IPS DF 6.9 (cell line): Measurements from ENCODE around the gene WDFY2.
A peak's percentile ranks its signal among the peaks of the same experiment; 100 is the strongest.

Source experiments
- DNase-seq: peaks from one replicate; pipeline ENCODE4 v3.0.0-alpha.2; 2013; ENCODE audit warnings: low read depth, low spot score
- H3K27ac ChIP-seq: one replicate; pipeline ENCODE4 v1.5.1; 2013; ENCODE audit warnings: low read length, control low read depth
- H3K27me3 ChIP-seq: 2 replicates; pipeline ENCODE4 v1.6.1; 2013; ENCODE audit warnings: mild to moderate bottlenecking, low read length; ENCODE audit not compliant: control insufficient read depth, insufficient read depth
- H3K36me3 ChIP-seq: 2 replicates; pipeline ENCODE4 v1.6.1; 2013; ENCODE audit warnings: low read length; ENCODE audit not compliant: control insufficient read depth, insufficient read depth
- H3K4me1 ChIP-seq: 2 replicates; pipeline ENCODE4 v1.6.1; 2013; ENCODE audit warnings: low read length; ENCODE audit not compliant: control insufficient read depth, insufficient read depth
- H3K4me3 ChIP-seq: 2 replicates; pipeline ENCODE4 v1.5.1; 2013; ENCODE audit warnings: mild to moderate bottlenecking, low read length
- H3K9me3 ChIP-seq: 2 replicates; pipeline ENCODE4 v1.6.1; 2013; ENCODE audit warnings: low read length, inconsistent platforms; ENCODE audit not compliant: control insufficient read depth, insufficient read depth
- WGBS: extraction: QIAGEN DNeasy Blood & Tissue Kit; methylation state at CpG from one replicate; pipeline ENCODE4 v1.1.7; 2013; ENCODE audit warnings: mixed read lengths, missing lambda C conversion rate; ENCODE audit not compliant: insufficient read length, insufficient coverage; 5-methylcytosine and 5-hydroxymethylcytosine counted together

WDFY2 gene

GRCh38 chr13:51619614-51620013 is 35.4 kb downstream of the WDFY2 start:
- H3K4me1 ChIP-seq, result peaks cover 3% of the 10 kb centered on the region; the same call in 1 of the 2 replicates
- H3K27me3 ChIP-seq, result no peaks in the 10 kb centered on the region
- no peak overlapping the region for H3K27ac ChIP-seq
- WGBS, result no CpG with 5 or more reads among the region's 2 CpGs
- H3K9me3 ChIP-seq, result no peaks in the 10 kb centered on the region
- no peaks in the 10 kb centered on the region for H3K36me3 ChIP-seq
- no peak for DNase-seq
- H3K4me3 ChIP-seq, result no peak overlapping the region

- WGBS, result no CpG with 5 or more reads among the region's 11 CpGs
- Histone ChIP-seq H3K4me1 (peaks cover 3% of the 10 kb centered on the region; the same call in 1 of the 2 replicates), H3K4me3 (no peak overlapping the region), H3K27ac (no peak overlapping the region), H3K36me3 (no peaks in the 10 kb centered on the region), H3K27me3 (no peaks in the 10 kb centered on the region), H3K9me3 (no peaks in the 10 kb centered on the region)
- no peak for DNase-seq
These were observed 36.1 kb downstream of the WDFY2 start for GRCh38 chr13:51620165-51620983.

GRCh38 chr13:51621602-51622001 is 37.3 kb downstream of the WDFY2 start:
- WGBS, result no CpG with 5 or more reads among the region's 2 CpGs
- Histone ChIP-seq H3K27ac (no peak overlapping the region), H3K36me3 (no peaks in the 10 kb centered on the region; the same call in 1 of the 2 replicates), H3K27me3 (no peaks in the 10 kb centered on the region), H3K4me1 (peaks cover 3% of the 10 kb centered on the region; the same call in 1 of the 2 replicates), H3K4me3 (no peak overlapping the region), H3K9me3 (no peaks in the 10 kb centered on the region)
- no peak for DNase-seq

GRCh38 chr13:51623473-51623872 is 39.2 kb downstream of the WDFY2 start:
- DNase-seq, result no peak
- Histone ChIP-seq H3K4me3 (no peak overlapping the region), H3K27ac (no peak overlapping the region), H3K9me3 (no peaks in the 10 kb centered on the region), H3K27me3 (no peaks in the 10 kb centered on the region), H3K4me1 (peaks cover 3% of the 10 kb centered on the region), H3K36me3 (no peaks in the 10 kb centered on the region; the same call in 1 of the 2 replicates)
- no CpG with 5 or more reads among the region's 2 CpGs for WGBS

- no peak overlapping the region for H3K27ac ChIP-seq
- H3K9me3 ChIP-seq, result no peaks in the 10 kb centered on the region
- peaks cover 3% of the 10 kb centered on the region for H3K4me1 ChIP-seq
- H3K36me3 ChIP-seq, result no peaks in the 10 kb centered on the region; the same call in 1 of the 2 replicates
- H3K27me3 ChIP-seq, result no peaks in the 10 kb centered on the region
- DNase-seq, result no peak
- no CpG with 5 or more reads among the region's 1 CpG for whole genome bisulfite sequencing
- H3K4me3 ChIP-seq, result no peak overlapping the region
These were observed 39.9 kb downstream of the WDFY2 start for GRCh38 chr13:51624207-51624606.

- Histone ChIP-seq H3K9me3 (no peaks in the 10 kb centered on the region), H3K27me3 (no peaks in the 10 kb centered on the region), H3K4me3 (no peak overlapping the region), H3K36me3 (no peaks in the 10 kb centered on the region; the same call in 1 of the 2 replicates), H3K4me1 (peaks cover 3% of the 10 kb centered on the region), H3K27ac (no peak overlapping the region)
- DNase-seq, result no peak
- no CpG with 5 or more reads among the region's 3 CpGs for WGBS
These were observed 40.6 kb downstream of the WDFY2 start for GRCh38 chr13:51624695-51625345.

- no peaks in the 10 kb centered on the region for H3K9me3 ChIP-seq
- no peak overlapping the region for H3K27ac ChIP-seq
- H3K27me3 ChIP-seq, result no peaks in the 10 kb centered on the region
- no peak overlapping the region for H3K4me3 ChIP-seq
- H3K4me1 ChIP-seq, result no peaks in the 10 kb centered on the region; the same call in 1 of the 2 replicates
- no peak for DNase-seq
- no CpG with 5 or more reads among the region's 7 CpGs for WGBS
- no peaks in the 10 kb centered on the region; the same call in 1 of the 2 replicates for H3K36me3 ChIP-seq
These were observed 41.5 kb downstream of the WDFY2 start for GRCh38 chr13:51625555-51626345.

- no peak for DNase-seq
- WGBS, result no CpG with 5 or more reads among the region's 3 CpGs
- Histone ChIP-seq H3K4me1 (no peaks in the 10 kb centered on the region; the same call in 1 of the 2 replicates), H3K36me3 (no peaks in the 10 kb centered on the region; the same call in 1 of the 2 replicates), H3K4me3 (no peak overlapping the region), H3K9me3 (no peaks in the 10 kb centered on the region), H3K27ac (no peak overlapping the region), H3K27me3 (no peaks in the 10 kb centered on the region)
These were observed 42.5 kb downstream of the WDFY2 start for GRCh38 chr13:51626749-51627148.

GRCh38 chr13:51628059-51628852 is 44.0 kb downstream of the WDFY2 start:
- no peaks in the 10 kb centered on the region for H3K27me3 ChIP-seq
- H3K36me3 ChIP-seq, result no peaks in the 10 kb centered on the region; the same call in 1 of the 2 replicates
- no peak overlapping the region for H3K27ac ChIP-seq
- H3K4me3 ChIP-seq, result peak overlapping the region; percentile 5; the same call in 1 of the 2 replicates
- no peak for DNase-seq
- WGBS, result no CpG with 5 or more reads among the region's 21 CpGs
- no peaks in the 10 kb centered on the region for H3K9me3 ChIP-seq
- H3K4me1 ChIP-seq, result peaks cover 4% of the 10 kb centered on the region
